Gastrocnemius medialis (tissue), 4 donors: Measurements from ENCODE around the gene DOCK4. TPM values are rescaled to one million over a fixed set of nuclear protein-coding genes. Genes with fewer than 3 reads are reported as not detected.

Experiments used
- ATAC-seq, 2 donors: fragments of 150-250 bp; one replicate each; pipeline ENCODE4 v1.9.1; 2016
- DNase-seq, 2 donors: peaks; one replicate each; pipeline ENCODE4 v3.0.0-alpha.2; 2019
- H3K27ac ChIP-seq, 4 donors: fragments of 200-600 bp; sonication (generic); 1 replicate in 1 of 4; 2 replicates in 3 of 4; pipeline ENCODE4 v1.5.1; 2016 to 2018; ENCODE audit warnings: mild to moderate bottlenecking in 2 of 4, moderate library complexity in 1 of 4
- H3K27me3 ChIP-seq, 3 donors: fragments of 200-600 bp; sonication (generic) in 2 of 3; 1 replicate in 1 of 3; 2 replicates in 2 of 3; pipeline versions ENCODE4 v1.5.1 to v1.6.0; 2016 to 2019; ENCODE audit warnings: mild to moderate bottlenecking in 1 of 3, moderate library complexity in 1 of 3
- H3K36me3 ChIP-seq, 2 donors: fragments of 200-600 bp; sonication (generic) in 1 of 2; one replicate each; pipeline ENCODE4 v1.5.1; 2017 to 2018
- H3K4me1 ChIP-seq, 2 donors: fragments of 200-600 bp; sonication (generic) in 1 of 2; one replicate each; pipeline ENCODE4 v1.5.1; 2016 to 2017; ENCODE audit warnings: mild to moderate bottlenecking in 2 of 2
- H3K4me3 ChIP-seq, 4 donors: fragments of 200-600 bp; sonication (generic) in 3 of 4; 1 replicate in 1 of 4; 2 replicates in 3 of 4; pipeline ENCODE4 v1.5.1; 2016 to 2019; ENCODE audit warnings: mild to moderate bottlenecking in 2 of 4
- H3K9me3 ChIP-seq, 3 donors: fragments of 200-600 bp; sonication (generic) in 2 of 3; 1 replicate in 1 of 3; 2 replicates in 2 of 3; pipeline ENCODE4 v1.5.1; 2016 to 2019
- CTCF ChIP-seq, 5 experiments: fragments of 450-650 bp in 3 of 5; fragments of 200-600 bp in 2 of 5; sonication (generic) in 2 of 5; IDR thresholded peaks in 4 of 5; conservative IDR thresholded peaks in 1 of 5; 1 replicate in 4 of 5; 2 replicates in 1 of 5; pipeline ENCODE4 v1.5.1; 2016 to 2019; ENCODE audit warnings: antibody characterized with exemption in 5 of 5, mild to moderate bottlenecking in 3 of 5, moderate library complexity in 3 of 5
- POLR2A ChIP-seq, 2 donors: fragments of 450-650 bp; IDR thresholded peaks; one replicate each; pipeline ENCODE4 v1.6.1; 2017; ENCODE audit warnings: antibody characterized with exemption in 2 of 2, mild to moderate bottlenecking in 2 of 2, moderate library complexity in 2 of 2
- in situ Hi-C, 4 donors: fragments of 200-750 bp; cut with MboI; loops; one replicate each; pipeline versions ENCODE4 v1.15.0 to v1.8.0; 2017; ENCODE audit warnings: low sequenced_read_pairs in 4 of 4
- intact Hi-C: fragments of 100-400 bp; cut with DNase I; formaldehyde crosslinking; loops from one replicate; pipeline ENCODE4 v1.15.1; 2023; ENCODE audit warnings: low total_unique reads
- total RNA-seq, 4 donors: library from RNA; depleted of rRNA; stranded (reverse); fragments of >200 nt; gene quantifications; one replicate each; pipeline versions ENCODE4 v1.1.0 to v1.2.3, GENCODE V29; 2016

DOCK4 gene
- total RNA-seq, 4 donors from 2014 or later = 8.7 to 12.0 (median 10.2) TPM

- Histone ChIP-seq H3K27me3 (no peaks in the 10 kb centered on the region), H3K36me3 (no peaks in the 10 kb centered on the region), H3K4me3 (no peak overlapping the region), H3K9me3 (no peaks in the 10 kb centered on the region), H3K4me1 (peaks cover 15 to 19% of the 10 kb centered on the region in 2 donors), H3K27ac (no peak overlapping the region)
- DNase-seq (no peak), ATAC-seq (no peak)
- intact Hi-C loops = no loop called here
- TF ChIP-seq POLR2A (IDR thresholded peaks at IDR 0.05) (no peak), CTCF (IDR thresholded peaks at IDR 0.05 in 4 of 5, conservative IDR thresholded peaks at IDR 0.05 in 1 of 5) (no peak)
- in situ Hi-C loops = no loop called here
Observed at GRCh38 chr7:112031689-112032088, 174.5 kb downstream of the DOCK4 start.

- H3K4me1 ChIP-seq = peaks cover 0 to 11% of the 10 kb centered on the region in 2 donors
- no peak for ATAC-seq
- no peak overlapping the region for H3K4me3 ChIP-seq
- no peaks in the 10 kb centered on the region for H3K36me3 ChIP-seq
- H3K27me3 ChIP-seq = no peaks in the 10 kb centered on the region
- intact Hi-C loops (no loop called here), in situ Hi-C loops (no loop called here)
- DNase-seq = no peak
- H3K27ac ChIP-seq = no peak overlapping the region
- no peaks in the 10 kb centered on the region for H3K9me3 ChIP-seq
- no peak for TF ChIP-seq CTCF (IDR thresholded peaks at IDR 0.05 in 4 of 5, conservative IDR thresholded peaks at IDR 0.05 in 1 of 5)
Observed at GRCh38 chr7:112025556-112025955, 180.6 kb downstream of the DOCK4 start.

GRCh38 chr7:112023786-112024185 lies 182.4 kb downstream of the DOCK4 start:
- Histone ChIP-seq H3K9me3 (no peaks in the 10 kb centered on the region), H3K27me3 (no peaks in the 10 kb centered on the region), H3K4me1 (peaks cover 0 to 19% of the 10 kb centered on the region in 2 donors), H3K36me3 (no peaks in the 10 kb centered on the region), H3K4me3 (no peak overlapping the region), H3K27ac (no peak overlapping the region)
- in situ Hi-C loops = no loop called here
- DNase-seq (no peak), ATAC-seq (no peak)
- no peak for TF ChIP-seq POLR2A (IDR thresholded peaks at IDR 0.05)
- intact Hi-C loops = no loop called here

GRCh38 chr7:112023282-112023681 lies 182.9 kb downstream of the DOCK4 start:
- Histone ChIP-seq H3K27ac (no peak overlapping the region), H3K27me3 (no peaks in the 10 kb centered on the region), H3K9me3 (no peaks in the 10 kb centered on the region), H3K4me3 (no peak overlapping the region), H3K36me3 (no peaks in the 10 kb centered on the region), H3K4me1 (peaks cover 0 to 23% of the 10 kb centered on the region in 2 donors)
- intact Hi-C loops = no loop called here
- no peak for DNase-seq
- ATAC-seq = no peak
- TF ChIP-seq POLR2A (IDR thresholded peaks at IDR 0.05) = no peak
- TF ChIP-seq CTCF (IDR thresholded peaks at IDR 0.05 in 4 of 5, conservative IDR thresholded peaks at IDR 0.05 in 1 of 5) = no peak
- in situ Hi-C loops = no loop called here

- TF ChIP-seq POLR2A (IDR thresholded peaks at IDR 0.05) (no peak), CTCF (IDR thresholded peaks at IDR 0.05 in 4 of 5, conservative IDR thresholded peaks at IDR 0.05 in 1 of 5) (no peak)
- in situ Hi-C loops (no loop called here), intact Hi-C loops (no loop called here)
- no peaks in the 10 kb centered on the region for H3K27me3 ChIP-seq
- H3K4me1 ChIP-seq = peaks cover 0 to 26% of the 10 kb centered on the region in 2 donors
- no peaks in the 10 kb centered on the region for H3K9me3 ChIP-seq
- no peaks in the 10 kb centered on the region for H3K36me3 ChIP-seq
- no peak for ATAC-seq
- no peak for DNase-seq
- no peak overlapping the region for H3K4me3 ChIP-seq
- H3K27ac ChIP-seq = no peak overlapping the region
Observed at GRCh38 chr7:112022128-112022527, 184.1 kb downstream of the DOCK4 start.
